Nephron (organoid): ENCODE data around the gene GALR2.
"Not testable (repeated sequence)": the region's sequence is repeated elsewhere in the genome, so short reads cannot be mapped to it uniquely, and the experiment has no call there.

Experiments used
- H3K27ac Mint-ChIP-seq, 3 experiments: 2 replicates each; pipeline ENCODE4 v1.8.0; 2020; ENCODE audit warnings: mixed read lengths in 3 of 3, mild to moderate bottlenecking in 2 of 3, moderate library complexity in 1 of 3
- H3K27me3 Mint-ChIP-seq: 2 replicates; pipeline ENCODE4 v1.8.0; 2021; ENCODE audit warnings: low read depth, mild to moderate bottlenecking, moderate library complexity, mixed read lengths
- H3K36me3 Mint-ChIP-seq: 2 replicates; pipeline ENCODE4 v1.8.0; 2020; ENCODE audit warnings: low read depth, mixed read lengths
- H3K4me1 Mint-ChIP-seq: 2 replicates; pipeline ENCODE4 v1.8.0; 2020; ENCODE audit warnings: mixed read lengths
- H3K4me3 Mint-ChIP-seq, 3 experiments: 2 replicates each; pipeline ENCODE4 v1.8.0; 2020; ENCODE audit warnings: mild to moderate bottlenecking in 3 of 3, mixed read lengths in 3 of 3, moderate library complexity in 2 of 3
- H3K9me3 Mint-ChIP-seq: 2 replicates; pipeline ENCODE4 v1.8.0; 2020; ENCODE audit warnings: mixed read lengths
- CTCF ChIP-seq, 3 experiments: fragments of 200-600 bp; sonication (generic); IDR thresholded peaks; one replicate each; pipeline ENCODE4 v1.5.0; 2021; ENCODE audit warnings: antibody characterized with exemption in 3 of 3; ENCODE audit not compliant: unreplicated experiment in 3 of 3

GALR2 gene

DNA sequence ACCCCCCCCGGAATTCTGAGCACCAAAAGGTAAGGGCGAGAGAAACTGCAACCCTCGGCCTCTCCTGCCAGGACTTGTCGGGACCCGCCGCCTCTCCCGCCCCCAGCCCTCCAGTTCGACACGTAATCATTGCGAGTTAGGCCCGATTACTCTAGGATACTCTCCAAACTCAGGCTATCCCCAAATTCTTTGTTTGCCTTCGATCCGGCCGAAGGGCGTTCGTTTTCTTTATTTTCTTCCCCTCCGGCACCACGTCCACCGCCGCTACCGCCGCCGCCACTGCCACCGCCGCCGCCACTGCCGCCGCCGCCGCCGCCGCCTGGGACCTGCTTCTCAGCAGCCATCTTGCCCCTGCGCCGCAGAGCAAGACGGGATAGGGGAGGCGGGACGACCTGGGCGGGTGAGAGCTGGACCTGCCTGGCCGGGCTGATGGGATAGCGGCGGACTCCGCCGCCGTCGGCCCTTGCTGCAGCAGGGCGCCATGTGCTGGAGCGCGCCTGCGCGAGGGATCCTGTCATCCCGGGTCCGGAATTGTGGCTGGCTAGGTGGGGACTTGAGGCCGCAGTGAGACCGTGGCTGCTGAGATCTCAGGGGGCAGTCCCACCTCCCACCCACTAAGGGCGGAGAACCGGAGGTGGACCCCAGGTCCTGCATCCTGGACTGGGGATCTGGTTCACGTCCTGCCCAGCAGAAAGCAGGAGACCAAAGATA lies 2.3 kb upstream of the GALR2 start, which contains the start of gene SRP68:
SRP68 (minus strand) TSS at position 370 of the 711 bp plus-strand sequence; CDS start at position 344, 26 bp downstream.
- H3K27me3 Mint-ChIP-seq: peaks cover 41% of the 10 kb centered on the region
- TF ChIP-seq CTCF (IDR thresholded peaks at IDR 0.05; ENCODE audit: unreplicated experiment in 3 of 3): no peak
- H3K9me3 Mint-ChIP-seq: no peaks in the 10 kb centered on the region
- peaks cover 28% of the 10 kb centered on the region for H3K4me1 Mint-ChIP-seq
- H3K4me3 Mint-ChIP-seq: peak within 1 kb of the TSS; percentile 94 to 99 (median 95)
- H3K36me3 Mint-ChIP-seq: peaks cover 11% of the 10 kb centered on the region
- H3K27ac Mint-ChIP-seq: peak within 1 kb of the TSS; percentile 58 to 87 (median 75)

GRCh38 chr17:76075364-76076145 lies 974 bp downstream of the GALR2 start:
- Mint-ChIP-seq H3K4me3 (peak overlapping the region; percentile 63 to 75 (median 67)), H3K4me1 (peaks cover 43% of the 10 kb centered on the region), H3K9me3 (no peaks in the 10 kb centered on the region), H3K36me3 (no peaks in the 10 kb centered on the region), H3K27ac (no peak overlapping the region), H3K27me3 (peaks cover 70% of the 10 kb centered on the region)
- TF ChIP-seq CTCF (IDR thresholded peaks at IDR 0.05; ENCODE audit: unreplicated experiment in 3 of 3): peak in 1 of 3 experiments; percentile 16

DNA sequence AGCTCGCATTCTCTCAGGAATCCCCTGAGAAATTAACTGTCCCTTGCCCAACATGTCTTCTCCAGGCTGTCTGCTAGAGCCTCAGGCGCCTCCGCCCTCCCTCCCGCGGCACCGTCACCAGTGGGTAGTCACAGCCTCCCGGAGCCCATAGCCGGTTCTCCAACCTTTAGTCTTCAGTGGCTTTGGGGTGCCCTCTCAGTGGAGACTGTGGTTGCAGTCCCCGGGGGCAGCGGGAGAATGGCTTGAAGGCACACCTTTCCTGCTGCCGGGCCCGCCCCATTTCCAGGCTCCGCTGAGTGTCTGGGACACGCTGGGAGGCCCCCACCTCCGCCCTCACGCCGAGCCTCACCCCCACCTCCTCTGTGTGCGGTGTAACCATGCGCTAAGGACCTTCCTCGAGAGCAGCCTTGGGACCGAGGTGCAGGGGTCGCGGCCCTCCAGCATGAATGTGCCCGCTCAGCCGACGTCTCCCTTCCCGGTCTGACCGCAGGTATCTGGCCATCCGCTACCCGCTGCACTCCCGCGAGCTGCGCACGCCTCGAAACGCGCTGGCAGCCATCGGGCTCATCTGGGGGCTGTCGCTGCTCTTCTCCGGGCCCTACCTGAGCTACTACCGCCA lies 1.7 kb downstream of the GALR2 start:
- peak overlapping the region in 2 of 3 experiments; percentile 25 to 30 for H3K4me3 Mint-ChIP-seq
- no peak for TF ChIP-seq CTCF (IDR thresholded peaks at IDR 0.05; ENCODE audit: unreplicated experiment in 3 of 3)

GRCh38 chr17:76076765-76077583 lies 2.4 kb downstream of the GALR2 start:
- no peaks in the 10 kb centered on the region for H3K9me3 Mint-ChIP-seq
- peak overlapping the region; percentile 40 to 50 (median 50) for H3K4me3 Mint-ChIP-seq
- TF ChIP-seq CTCF (IDR thresholded peaks at IDR 0.05; ENCODE audit: unreplicated experiment in 3 of 3): no peak
- peaks cover 38% of the 10 kb centered on the region for H3K4me1 Mint-ChIP-seq
- H3K27ac Mint-ChIP-seq: no peak overlapping the region
- no peaks in the 10 kb centered on the region for H3K36me3 Mint-ChIP-seq
- peaks cover 76% of the 10 kb centered on the region for H3K27me3 Mint-ChIP-seq

More for the DNA sequence above, 1.7 kb downstream of the GALR2 start:
- Mint-ChIP-seq H3K4me1 (peaks cover 41% of the 10 kb centered on the region), H3K9me3 (no peaks in the 10 kb centered on the region), H3K27me3 (peaks cover 76% of the 10 kb centered on the region), H3K27ac (no peak overlapping the region), H3K36me3 (no peaks in the 10 kb centered on the region)

- H3K9me3 Mint-ChIP-seq: no peaks in the 10 kb centered on the region
- H3K4me1 Mint-ChIP-seq: peaks cover 45% of the 10 kb centered on the region
- H3K36me3 Mint-ChIP-seq: no peaks in the 10 kb centered on the region
- peaks cover 76% of the 10 kb centered on the region for H3K27me3 Mint-ChIP-seq
- TF ChIP-seq CTCF (IDR thresholded peaks at IDR 0.05; ENCODE audit: unreplicated experiment in 3 of 3): no peak
- H3K27ac Mint-ChIP-seq: no peak overlapping the region
- H3K4me3 Mint-ChIP-seq: peak overlapping the region in 1 of 3 experiments; percentile 17
Measured at GRCh38 chr17:76077584-76078110, 3.1 kb downstream of the GALR2 start.

DNA sequence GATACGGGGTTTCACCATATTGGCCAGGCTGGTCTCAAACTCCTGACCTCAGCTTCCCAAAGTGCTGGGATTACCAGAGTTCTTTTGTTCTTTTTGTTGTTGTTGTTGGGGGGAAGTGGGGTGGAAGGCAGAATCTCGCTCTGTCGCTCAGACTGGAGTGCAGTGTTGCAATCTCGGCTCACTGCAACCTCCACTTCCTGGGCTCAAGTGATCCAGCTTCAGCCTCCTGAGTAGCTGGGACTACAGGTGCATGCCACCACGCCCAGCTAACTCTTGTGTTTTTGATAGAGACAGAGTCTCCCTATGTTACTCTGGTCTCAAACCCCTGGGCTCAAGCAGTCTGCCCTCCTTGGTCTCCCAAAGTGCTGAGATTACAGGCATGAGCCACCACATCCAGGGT lies 3.8 kb downstream of the GALR2 start:
- peaks cover 75% of the 10 kb centered on the region for H3K27me3 Mint-ChIP-seq
- H3K4me3 Mint-ChIP-seq, H3K27ac Mint-ChIP-seq: not testable (repeated sequence)

More for the DNA sequence above, 3.8 kb downstream of the GALR2 start:
- H3K4me1 Mint-ChIP-seq: peaks cover 48% of the 10 kb centered on the region
- H3K9me3 Mint-ChIP-seq, H3K36me3 Mint-ChIP-seq: not testable (repeated sequence)
